HL-60/S4 (cell line): ENCODE data around the gene BMP5.

Source experiments
- in situ Hi-C: fragments of 300-500 bp; cut with MboI; formaldehyde crosslinking; loops from 2 replicates; pipeline ENCODE4 v1.14.3; 2022; ENCODE audit warnings: low sequenced_read_pairs

The BMP5 gene

DNA sequence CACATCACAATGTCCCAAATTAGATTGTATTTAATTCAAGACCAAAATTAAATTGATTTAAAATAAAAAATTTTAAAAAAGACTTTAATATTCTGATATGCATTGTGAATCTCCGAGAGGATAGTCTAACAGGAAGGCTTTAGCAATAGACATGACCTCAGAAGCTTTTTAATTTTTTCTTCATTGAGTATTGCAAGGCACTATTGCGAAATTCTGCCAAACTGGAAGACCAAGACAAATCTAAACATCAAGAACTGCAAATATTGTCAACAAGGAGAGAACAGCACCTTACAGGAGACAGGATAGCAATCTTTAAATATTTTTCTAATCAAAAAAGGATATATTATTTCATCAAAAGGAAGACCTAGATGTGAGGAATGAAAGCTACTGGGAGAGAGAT lies 56.9 kb downstream of the BMP5 start:
- in situ Hi-C loops = no loop called here

DNA sequence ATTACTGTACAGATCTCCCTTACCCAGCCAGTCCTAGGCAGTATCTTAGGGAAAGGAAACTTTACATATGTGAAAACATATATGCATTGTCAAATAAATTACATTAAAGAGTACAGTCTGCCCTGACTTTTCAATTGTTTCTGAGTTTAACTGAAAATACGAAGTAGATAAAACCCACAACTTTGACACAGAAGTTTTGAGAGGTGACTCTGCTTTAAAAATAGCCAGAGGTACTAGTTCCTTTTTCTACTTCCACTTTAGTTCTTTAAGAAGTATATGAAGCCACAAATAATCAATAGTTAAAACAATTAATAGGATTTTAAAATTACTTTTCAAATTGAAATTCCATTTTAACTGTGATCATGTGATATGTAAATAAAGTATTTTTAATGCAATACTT lies 62.9 kb downstream of the BMP5 start:
- in situ Hi-C loops = no loop called here

DNA sequence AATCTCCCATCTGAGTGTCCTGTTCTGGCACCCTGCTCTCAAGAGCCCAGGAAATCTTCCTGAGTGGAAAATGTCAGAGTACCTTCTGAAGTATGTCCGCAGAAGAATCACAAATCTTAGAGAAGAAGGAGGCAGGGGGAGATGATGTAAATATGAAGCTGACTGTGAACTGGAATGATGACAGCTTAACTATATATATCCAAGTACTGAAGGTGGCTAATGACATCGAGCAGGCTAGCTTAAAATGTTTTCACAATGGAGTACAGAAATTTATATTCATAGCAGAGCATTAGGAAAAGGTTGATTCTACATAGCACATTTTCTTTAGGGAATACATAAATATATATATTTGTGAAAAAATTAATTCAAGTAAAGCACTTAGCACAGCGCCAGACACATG lies 64.3 kb downstream of the BMP5 start:
- in situ Hi-C loops = no loop called here

DNA sequence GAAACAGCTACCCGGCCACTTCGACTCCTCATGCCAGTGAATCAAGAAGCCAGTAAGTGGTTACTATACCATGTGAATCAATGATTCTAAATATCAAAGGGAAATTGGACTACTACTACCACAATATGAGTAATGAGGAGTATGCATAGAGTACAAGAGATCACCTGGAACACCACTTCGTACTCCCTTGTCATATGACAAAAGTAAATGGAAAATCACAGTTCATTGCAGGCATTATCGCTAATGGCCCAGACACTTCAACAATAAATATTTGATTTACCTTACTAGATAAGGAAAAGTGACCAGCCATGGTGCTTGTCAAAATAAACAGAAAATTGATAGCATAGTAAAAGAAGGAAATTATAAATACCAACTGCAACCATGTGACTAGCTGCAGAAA lies 73.1 kb downstream of the BMP5 start:
- in situ Hi-C loops = no loop called here

DNA sequence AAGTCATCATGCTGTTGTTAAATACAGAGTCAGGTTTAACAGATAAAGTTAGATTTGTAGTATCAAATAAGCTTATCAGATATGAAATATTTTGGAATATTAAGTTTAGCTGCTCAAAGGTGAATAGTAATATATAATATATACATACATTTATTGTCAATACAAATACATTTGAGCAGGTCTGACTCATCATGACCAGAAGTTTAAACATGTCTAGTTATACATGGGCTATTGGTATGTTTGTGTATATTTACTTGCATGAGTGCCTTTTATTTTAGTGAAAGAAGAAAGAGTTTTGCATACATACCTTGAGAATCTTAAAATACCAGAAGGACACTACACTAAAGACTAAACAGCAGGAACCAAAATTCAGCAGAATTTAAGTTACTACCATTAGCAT lies 76.8 kb downstream of the BMP5 start:
- in situ Hi-C loops = no loop called here

DNA sequence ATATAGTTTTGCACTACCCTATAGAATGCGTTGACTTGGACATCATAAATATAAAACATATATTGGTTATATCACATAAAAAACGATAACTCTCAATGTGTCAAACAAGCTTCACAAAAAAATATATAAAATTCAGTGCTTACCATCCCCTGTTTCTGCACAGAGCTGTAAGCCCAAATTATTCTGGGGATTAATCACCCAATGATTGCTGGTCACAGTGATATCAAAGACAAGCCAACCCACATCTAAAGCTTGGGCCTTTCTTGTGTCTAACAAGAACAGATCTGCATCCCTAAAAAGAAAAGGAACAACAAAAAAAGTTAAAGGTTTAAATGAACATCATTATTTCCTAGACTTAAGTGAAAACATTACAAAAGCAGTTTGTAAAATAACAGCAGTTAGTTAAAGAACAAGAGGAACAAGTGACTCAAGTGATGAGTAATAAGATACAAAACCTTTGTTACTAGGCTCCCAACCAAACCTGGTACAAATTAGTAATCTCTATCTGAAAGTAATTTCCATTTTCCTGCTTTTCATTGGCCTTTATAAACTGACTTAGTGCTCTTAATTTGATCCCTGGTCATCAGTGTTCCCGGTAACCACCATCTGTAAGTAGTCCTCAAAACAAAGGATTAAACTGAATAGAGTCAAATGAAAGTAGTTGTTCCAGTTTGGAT lies 81.1 kb downstream of the BMP5 start:
- in situ Hi-C loops = no loop called here

DNA sequence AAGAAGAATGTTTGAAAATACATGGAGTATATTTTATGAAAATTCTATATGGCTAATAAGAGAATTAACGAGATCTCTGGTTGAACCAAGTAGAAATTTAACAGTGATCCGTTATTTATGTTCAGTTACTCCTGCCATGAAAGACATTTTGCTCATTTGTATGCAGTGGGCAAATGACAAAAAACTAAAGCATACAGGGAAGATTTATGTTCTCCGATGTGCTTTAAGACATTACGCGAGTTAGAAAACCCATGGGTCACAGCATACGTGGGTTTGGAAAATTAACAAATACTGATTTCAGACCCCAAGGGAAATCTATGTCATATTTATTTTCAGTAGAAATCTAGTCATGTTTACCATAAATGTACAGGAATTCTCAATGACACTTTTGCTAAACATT lies 90.1 kb downstream of the BMP5 start:
- in situ Hi-C loops = no loop called here

DNA sequence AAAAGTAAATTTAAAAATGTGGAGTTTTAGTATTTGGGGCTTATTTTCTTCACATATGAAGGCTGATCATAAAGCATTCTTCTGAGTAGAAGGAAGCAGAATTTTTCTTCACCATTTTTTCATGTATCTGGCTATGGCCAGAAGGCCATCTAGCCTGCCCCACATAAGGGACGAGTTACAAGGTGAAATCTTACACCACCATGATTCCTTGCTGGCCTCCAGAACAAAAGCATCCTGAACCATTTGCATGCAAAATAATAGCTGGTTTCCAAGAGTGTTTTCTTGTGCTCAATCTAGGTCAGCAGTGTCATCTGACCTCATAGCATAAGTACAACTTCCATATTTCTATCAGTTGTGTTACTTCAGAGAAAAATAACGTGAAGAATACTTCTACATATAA lies 93.1 kb downstream of the BMP5 start:
- in situ Hi-C loops = no loop called here

DNA sequence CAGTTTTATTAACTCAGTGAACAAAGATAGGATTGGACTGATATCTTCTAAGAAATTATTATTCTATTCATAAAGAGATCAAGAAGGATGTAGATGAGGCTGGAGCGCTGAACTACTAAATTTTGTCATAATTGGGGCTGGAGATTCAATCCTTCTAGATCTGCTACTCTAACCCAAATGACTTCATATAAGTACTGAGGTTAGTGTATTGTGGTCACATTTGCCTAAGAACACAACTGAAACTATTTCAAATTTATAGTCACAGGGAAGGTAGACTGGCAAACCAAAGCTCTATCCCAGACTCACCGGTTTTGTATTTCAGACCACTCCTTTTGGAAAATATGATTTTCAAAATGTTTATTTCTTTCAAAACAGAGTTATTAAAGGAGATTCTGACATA lies 96.7 kb downstream of the BMP5 start:
- in situ Hi-C loops = no loop called here

DNA sequence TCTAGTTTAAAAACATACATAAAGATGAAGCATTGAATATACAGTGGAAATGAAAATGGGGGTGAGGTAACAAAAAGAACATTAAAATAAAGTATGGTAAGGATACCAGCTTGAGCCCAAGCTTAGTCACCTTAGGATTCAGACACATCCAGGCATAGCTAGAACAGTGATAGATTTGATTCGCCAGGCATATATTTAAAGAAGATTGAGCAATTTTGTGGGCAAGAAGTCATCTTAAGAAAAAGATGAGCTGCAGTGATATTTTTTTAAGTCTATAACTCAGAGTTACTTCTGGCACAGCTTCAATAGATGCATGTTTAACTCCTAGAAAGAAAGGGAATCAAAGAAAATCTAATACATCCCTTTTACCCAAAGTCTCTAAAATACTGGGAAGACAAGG lies 97.9 kb downstream of the BMP5 start:
- in situ Hi-C loops = no loop called here

DNA sequence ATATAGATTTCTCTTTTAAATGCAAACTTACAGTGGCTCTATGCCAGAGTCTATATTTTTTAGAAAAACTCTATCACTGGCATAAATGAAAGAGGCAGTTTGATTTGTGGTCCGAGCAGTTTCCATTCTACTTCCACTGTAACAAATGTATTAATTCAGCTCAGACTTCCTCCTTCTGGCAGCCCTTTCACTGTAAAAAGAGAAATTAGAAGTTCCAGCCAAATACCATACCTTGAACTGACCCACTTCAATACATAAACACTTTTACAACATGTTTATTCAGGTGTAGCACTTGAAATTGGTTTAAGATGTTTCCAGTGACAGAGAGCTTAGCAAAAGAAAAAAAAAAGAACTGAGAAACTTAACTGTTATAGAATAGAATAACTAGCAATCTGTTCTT lies 99.3 kb downstream of the BMP5 start:
- in situ Hi-C loops = no loop called here

DNA sequence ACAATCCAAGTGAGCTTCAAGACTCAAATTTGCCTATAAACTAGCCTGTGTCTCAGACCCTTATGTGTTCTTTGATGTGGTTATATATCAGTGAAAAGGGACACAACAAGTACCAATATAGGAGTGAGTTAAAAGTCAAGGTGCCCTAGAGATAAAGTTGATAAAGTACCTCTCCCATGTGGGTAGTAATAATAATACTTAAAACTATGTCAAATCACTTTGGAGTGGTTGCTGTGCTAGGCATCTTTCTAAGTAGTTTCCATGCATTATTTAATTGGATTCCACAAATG lies 100.4 kb downstream of the BMP5 start:
- in situ Hi-C loops = no loop called here

DNA sequence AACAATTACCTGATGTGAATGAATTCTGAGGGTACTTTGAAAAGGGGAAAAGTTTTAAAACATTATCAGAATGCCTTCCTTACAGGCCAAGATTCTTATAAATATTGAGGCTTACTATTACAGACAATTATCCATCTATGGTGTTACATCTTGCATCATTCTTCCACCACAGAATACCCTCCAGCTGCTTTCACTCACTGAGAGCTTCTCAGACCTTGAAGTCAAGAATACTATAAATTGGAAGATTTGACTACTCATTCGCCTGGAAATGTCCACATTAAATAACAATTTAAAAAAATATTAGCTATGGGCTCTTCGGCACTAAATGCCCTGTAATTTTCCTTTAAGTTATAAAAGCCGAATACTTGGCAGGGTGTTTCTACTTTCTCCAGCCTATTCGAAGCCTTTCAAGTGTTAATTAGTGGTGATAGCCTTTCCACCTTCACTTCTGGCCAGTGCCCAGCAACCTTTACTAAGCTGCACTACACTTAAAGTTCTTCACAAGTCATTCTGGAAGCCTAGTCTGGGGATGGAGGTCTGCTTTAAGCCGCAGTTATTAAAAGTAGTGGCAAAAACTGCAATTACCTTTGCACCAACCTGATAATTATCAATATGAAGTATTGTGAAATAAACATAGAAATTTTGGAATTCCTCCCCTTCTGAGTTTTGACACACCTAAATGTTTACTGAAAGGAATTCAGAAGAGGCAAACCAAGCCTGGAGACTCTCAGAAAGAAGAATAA lies 100.9 kb downstream of the BMP5 start:
- in situ Hi-C loops = no loop called here

DNA sequence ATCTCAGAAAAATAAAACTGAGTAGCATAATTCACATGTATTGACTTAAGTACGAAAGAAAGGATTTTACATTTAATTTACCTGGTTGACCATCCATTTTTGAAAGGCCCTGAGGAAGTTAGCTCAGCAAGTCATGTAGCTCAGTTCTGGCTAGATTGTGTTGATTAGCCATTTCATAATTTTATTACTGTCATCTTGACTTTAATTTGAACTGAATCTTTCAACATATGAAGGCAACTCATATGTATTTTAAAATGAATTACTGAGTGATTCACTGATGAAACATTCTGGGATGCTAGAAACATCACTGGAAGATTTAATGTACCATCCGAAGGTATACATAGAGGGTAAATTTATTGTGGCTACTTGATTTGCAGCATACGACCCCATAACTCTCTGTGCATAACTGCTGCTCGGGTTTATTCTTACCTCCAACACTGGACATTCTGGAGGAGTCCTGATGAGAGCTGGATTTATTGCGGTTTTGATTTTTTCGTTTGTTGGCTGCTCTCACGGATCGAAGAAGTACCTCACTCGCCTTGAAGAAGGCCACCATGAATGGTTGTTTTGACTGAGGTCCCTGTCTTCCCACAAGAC lies 101.7 kb downstream of the BMP5 start:
- in situ Hi-C loops = no loop called here

DNA sequence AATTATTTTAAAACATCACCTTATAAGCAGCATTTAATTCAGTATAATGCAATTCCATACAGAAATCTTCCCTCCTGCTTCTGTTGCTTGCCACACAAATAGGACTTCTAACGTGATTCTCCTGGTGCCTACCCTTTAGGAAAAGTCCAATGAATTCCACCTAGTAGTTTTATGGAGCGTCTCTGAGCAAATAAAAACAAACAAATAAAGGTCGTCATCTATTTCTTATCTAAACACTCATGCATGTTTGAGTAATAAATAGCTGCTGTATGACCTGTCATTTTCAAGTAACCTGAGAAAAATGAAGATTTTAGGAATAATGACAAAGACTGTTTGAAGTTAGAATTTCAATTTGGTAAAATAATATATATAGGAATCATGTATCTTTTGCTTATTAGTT lies 102.7 kb downstream of the BMP5 start:
- in situ Hi-C loops = no loop called here

DNA sequence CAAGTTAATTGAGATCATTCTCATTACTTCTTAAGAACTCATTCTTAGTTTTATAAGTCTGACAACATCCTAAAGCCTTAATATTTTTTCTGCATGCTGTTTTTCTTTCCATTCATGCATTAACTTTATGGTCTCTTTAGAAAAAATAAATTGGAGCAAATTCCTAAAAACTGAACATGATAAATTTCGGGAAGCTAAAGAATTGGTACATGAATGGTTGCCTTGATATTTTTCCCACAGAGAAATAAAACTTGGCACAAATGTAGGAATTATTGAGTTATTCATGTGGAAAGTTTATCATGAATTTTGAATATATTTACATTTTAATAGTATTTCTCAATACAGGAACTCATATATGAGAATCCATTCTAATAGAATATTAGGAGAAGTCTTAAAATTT lies 115.9 kb downstream of the BMP5 start:
- in situ Hi-C loops = no loop called here

DNA sequence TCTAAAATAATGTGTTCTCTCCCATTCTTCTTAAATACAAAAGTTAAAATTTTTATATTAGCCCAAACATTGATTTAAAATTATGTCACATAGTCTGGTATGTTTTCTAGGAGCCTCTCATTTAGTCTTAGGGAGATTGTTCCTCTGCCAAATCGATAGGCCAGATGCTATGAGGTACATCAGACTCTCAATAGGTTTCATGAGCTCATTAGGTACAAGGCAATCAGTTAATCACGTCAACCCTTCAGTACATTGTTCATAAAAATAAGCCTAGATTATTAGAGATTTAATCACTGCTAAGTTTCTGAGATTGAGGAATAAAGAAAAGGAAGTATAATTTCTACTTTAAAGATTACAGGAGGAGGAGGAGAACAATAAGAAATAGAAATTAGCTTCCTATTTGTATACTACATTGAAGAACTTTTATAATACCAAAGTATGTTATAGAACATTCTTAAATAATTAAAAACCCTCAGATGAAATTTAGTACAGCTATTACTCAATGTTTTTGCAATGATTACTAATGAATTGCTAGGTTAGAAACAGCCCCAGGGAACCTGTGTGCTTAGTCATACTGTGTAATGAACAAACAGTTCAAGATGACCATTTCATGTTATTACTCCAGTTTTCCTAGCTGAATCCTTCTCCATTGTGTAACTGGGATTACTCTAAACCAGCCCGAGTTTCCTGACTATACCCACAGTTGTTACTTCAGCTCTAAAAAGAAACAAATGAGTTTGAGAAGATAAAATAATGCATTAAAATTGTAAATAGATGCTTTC lies 117.0 kb downstream of the BMP5 start:
- in situ Hi-C loops = no loop called here

DNA sequence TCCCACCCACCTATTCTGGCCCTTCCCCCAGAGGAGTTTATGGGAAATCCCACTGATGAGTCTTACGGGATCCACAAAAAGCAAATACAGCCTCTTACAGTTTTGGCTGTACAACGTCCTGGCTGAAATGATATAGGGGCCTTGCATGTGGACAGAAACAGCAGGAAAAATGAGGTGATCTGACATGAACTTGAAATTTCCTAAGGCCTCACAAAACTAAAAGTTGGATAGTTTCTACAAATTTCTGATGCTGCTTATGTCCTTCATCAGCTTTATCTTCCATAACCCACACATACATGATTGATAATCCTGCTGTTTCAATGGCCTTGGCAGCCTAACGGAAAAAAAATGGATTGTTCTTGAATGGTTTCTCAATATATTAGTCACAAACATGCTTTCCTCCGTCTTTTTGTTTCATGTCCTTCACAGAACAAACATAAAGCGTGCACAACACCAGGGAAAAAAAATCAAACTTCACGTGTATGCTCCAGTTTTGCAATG lies 118.8 kb downstream of the BMP5 start:
- in situ Hi-C loops = no loop called here

DNA sequence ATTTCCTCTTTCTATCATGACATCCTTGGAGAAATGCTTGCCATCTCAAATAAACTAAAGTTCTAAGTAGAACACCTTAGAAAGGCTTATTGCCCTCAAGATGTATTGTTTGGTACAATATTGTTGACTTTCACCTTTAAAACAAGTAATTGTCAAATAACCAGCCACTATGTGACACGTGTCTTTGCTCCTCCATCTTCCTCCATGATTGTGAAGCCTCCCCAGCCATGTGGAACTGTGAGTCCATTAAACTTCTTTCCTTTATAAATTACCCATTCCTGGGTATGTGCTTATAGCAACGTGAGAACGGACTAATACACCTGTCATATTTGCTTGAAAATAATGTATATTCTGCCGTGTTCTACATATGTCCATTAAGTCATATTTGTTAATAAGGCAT lies 126.5 kb downstream of the BMP5 start:
- in situ Hi-C loops = no loop called here

DNA sequence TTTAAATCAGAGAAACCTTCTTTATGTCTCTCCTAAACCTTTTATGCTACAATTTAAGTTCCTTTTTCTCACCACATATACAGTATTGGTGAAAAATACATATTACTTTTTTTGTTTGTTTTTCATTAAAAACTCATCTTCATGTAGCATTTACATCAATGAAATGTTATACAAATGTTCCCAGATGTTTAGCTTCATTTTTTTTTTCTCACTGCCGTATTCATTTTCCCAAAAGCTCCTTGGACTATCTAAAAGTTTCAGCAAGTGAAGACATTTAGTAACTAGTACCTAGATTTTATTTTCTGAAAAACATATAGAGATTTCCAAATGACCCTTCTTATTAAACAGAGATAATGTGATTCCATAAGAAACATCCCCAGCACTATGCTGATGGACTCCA lies 128.9 kb downstream of the BMP5 start:
- in situ Hi-C loops = no loop called here

DNA sequence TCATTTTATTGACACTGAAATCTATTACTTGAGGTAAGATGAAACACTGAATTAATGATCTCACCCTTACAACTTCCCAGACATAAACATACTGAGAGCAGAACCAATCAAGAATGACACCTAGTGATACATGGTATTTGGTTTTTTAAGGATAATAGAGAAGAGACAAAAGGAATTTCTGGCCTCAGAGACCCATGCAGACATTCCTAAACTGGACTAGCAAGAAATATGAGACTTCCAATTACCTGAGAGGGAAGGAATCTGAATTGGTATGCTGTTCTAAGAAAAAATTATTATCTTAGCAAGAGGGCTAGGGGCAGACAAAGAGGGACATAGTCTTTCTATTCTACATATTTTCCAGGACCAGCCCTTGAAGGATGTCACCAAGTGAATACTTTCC lies 141.1 kb downstream of the BMP5 start:
- in situ Hi-C loops = no loop called here

DNA sequence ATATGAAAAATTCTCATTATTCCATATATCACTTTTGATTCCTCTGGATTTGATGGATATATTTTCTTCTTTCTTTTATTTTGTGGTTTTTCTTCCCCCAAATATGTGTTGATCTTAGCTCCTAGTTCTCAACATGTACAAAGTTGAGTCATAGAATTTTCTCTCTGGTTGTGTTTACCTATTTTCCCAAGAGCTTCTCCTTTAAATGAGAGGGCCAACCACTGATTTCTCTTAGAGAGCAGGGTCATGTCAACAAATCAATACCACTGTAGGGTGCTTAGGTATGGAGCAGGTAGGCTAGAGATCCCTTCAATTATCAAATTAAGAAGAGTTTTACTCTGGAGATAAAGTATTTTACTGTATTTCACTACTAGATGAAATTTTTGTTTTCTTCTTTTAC lies 145.7 kb downstream of the BMP5 start:
- in situ Hi-C loops = no loop called here
